Activated T-cell treated with anti-CD3 and anti-CD28 coated beads, Interleukin-2, amount 50 U/mL, for 1 hour (primary cell): ENCODE data around the gene WNT8B.

ENCODE experiments used
- DNase-seq: peaks from one replicate; pipeline ENCODE4 v3.0.0-alpha.2; 2020

Gene WNT8B, protein sequence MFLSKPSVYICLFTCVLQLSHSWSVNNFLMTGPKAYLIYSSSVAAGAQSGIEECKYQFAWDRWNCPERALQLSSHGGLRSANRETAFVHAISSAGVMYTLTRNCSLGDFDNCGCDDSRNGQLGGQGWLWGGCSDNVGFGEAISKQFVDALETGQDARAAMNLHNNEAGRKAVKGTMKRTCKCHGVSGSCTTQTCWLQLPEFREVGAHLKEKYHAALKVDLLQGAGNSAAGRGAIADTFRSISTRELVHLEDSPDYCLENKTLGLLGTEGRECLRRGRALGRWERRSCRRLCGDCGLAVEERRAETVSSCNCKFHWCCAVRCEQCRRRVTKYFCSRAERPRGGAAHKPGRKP

DNA sequence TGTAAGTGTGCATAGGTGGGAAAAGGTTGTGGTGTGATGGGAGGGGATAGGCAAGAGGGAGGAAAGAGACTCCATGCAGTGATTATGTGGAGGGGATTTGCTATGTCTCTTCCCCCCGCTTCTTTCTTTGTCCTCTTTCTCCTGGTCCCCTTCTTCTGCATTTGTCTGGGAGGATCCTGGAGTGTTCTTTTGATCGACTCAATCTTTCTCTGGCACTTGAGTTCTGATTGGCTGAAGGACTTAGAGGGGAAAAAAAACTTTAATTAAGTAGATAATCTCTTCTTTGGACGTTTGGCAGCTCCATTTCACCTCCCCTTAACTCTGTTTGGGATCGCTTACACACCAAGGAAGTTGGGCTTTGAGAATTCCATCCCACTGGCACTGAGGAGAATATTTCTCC, at the start of gene WNT8B:
TSS of gene WNT8B (plus strand) at position 301 of the 400 bp plus-strand sequence. CDS start 160 bp downstream, outside the sequence.
- DNase-seq: no peak

DNA sequence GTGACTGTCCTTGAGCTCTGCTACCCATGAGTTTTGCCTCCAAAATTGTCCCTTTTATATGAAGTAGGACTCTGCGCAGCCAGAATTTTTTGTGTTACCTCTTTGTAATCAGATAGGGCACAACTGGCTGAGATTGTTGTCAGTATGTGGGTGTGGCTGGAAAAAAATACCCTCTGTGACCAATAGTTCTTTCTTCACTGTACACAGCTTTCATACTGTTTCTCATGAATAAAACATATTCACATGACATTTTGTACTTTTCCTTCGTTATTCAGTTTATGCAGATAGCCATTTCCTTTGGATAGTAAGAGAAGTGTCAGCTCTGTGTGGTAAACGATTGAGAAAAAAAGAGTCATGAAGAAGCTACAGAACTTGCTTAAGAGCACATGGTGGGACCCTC, 49.6 kb upstream of the WNT8B start:
- no peak for DNase-seq

DNA sequence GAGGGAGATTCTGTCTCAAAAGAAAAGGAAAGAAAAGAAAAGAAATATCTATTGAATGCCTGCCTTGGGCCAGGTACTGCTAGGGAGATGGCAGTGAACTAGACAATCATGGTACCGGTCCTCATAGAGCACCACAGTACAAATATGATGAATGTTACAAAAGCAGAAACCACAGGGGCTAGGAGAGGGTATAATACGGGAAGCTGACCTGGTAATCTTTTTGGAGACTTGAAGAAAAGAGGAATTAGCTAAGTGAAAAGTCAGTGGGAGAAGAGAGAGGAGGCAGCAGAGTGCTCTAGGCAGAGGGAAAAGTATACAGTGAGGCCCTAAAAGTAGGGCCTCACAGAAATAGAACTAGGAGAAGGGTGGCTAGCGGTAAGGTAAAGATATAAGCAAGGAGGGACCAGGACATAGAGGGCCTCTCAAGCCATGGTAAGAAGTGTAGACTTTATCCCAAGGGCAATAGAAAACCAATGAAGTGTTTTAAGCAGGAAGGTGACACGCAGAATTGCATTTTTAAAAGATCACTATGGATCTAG, 42.8 kb upstream of the WNT8B start:
- no peak for DNase-seq

DNA sequence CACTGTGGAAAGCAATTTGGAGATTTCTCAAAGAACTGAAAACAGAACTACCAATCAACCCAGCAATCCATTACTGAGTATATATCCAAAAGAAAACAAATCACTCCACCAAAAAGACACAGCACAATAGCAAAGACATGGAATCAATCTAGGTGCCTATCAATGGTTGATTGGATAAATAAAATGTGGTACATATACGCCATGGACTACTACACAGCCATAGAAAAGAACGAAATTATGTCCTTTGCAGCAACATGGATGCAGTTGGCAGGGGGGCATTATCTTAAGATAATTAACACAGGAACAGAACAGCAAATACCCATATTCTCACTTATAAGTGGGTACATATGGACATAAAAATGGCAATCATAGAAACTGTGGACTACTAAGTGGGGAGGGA, 35.4 kb upstream of the WNT8B start:
- DNase-seq: no peak

- DNase-seq: peak; percentile 93
Measured at GRCh38 chr10:100433253-100434240, 29.3 kb upstream of the WNT8B start.

DNA sequence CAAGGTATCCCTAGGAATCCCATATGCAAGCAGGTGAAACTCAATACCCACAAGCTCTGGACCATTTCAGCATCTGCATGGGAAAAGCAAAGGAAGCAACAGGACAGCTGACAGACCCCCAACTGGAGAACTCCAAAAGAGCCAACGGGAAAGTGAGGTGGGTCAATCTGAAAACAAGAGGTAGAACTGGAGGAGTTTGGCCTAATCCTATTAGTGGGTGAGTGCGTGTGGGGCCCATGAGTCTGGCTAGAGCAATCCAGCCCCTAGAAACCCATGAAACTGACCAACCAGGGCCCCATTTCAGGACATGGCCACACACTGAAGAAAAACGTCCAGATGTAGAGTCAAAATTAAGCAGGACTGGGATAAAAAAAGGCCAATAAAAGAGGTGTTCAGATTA, 26.6 kb upstream of the WNT8B start:
- DNase-seq: no peak

DNA sequence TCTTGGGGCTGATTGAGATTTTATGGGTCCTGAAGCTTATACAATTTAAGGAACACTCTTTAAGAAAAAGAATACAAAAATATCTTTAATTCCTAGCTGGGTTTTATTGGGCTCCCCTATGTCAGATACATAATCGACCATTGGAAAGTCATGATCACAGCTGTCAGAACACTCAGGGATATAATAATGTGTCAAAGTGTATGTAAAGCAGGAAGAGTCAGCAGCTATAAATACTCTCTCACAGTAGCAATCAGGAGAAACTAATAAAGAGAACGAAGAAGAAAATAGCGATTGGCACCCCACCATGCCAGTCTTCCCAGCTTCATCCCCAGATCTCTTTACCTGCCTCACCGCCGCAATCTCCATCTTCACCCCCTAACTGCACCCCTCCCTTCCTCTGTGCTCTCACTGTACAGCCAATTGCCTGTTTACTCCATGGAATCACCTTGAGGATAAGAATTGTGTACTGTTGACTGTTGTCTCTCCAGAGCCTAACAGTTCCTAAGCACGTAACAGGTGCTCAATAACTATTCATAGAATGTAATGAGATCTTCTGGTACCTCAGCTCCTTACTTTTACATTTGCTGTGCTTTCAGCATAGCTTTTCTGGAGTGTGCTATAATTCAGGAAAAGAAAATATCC, 24.0 kb upstream of the WNT8B start:
- no peak for DNase-seq

GRCh38 chr10:100442548-100442947, 20.3 kb upstream of the WNT8B start:
- DNase-seq: no peak

GRCh38 chr10:100446130-100446761, 16.6 kb upstream of the WNT8B start:
- DNase-seq: no peak

GRCh38 chr10:100447663-100448062, 15.1 kb upstream of the WNT8B start:
- no peak for DNase-seq

DNA sequence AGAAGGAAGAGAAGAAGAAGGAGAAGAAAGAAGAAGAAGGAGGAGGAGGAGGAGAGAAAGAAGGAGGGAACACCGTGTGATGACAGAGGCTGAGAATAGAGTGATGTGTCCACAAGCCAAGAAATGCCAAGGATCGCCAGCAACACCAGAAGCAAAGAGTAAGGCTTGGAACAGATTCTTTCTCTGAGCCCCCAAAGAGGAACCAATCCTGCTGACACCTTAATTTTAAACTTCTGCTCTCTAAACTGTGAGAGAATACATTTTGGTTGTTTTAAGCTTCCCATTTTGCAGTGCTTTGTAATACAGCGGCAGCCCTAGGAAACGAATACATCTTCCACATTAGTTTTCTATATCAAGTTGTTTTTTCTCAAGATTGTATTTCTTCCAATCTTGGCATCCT, 13.9 kb upstream of the WNT8B start:
- DNase-seq: no peak

GRCh38 chr10:100468322-100468721, 5.5 kb downstream of the WNT8B start:
- DNase-seq: no peak

GRCh38 chr10:100468978-100469377, 6.2 kb downstream of the WNT8B start:
- no peak for DNase-seq

DNA sequence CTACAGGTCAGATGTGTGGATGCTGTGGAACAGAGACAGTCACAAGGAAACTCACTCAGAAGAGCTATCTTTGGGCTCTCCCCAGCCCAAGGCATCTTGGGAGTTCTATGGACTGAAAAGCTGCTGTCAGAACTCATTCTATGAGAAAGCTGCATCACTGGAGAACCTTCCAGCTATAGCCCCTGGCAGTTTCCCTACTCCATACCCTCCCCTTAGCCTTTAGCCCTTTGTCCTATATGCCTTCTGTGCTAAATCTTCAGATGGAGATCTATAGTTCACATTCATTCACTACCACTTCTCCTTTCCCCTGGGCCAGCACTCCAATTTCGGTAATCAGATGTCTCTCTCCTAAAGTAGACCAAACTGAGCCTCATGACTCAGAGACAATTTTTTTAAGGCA, 6.9 kb downstream of the WNT8B start:
- DNase-seq: no peak

DNA sequence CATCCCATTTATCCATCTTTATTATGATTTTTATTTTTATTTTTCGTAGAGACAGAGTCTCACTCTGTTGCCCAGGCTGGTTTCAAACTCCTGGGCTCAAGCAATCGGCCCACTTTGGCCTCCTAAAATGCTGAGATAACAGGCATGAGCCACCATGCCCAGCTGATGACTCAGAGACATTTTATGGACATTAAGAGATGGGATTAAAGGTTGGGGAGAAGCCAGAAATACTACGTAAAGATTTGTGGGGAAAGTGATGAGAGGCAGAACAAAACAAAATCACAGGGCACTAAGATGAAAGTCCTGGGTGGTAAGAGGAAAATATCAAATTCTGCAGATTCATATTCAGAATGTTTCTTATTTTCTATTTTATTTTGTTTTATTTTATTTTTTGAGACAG, 7.6 kb downstream of the WNT8B start:
- no peak for DNase-seq

- no peak for DNase-seq
Measured at GRCh38 chr10:100477970-100478369, 15.2 kb downstream of the WNT8B start.

DNA sequence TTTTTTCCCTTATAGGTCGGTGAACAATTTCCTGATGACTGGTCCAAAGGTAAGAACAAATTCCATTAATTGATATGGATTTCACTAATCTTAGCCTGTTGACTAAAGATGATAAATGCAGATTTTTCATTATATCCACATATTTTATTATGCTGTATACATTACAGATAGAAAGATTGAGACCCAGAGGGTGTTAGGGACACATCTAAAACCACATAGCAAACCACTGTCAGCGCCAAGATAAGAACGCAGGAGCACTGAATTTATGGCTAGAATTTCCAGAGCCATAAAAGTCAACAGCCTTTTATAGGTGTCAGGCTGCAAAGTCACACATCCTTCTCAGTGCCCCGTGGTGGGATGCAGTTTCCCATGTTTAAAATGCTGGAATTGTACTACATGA, 16.2 kb downstream of the WNT8B start:
- DNase-seq: no peak

DNA sequence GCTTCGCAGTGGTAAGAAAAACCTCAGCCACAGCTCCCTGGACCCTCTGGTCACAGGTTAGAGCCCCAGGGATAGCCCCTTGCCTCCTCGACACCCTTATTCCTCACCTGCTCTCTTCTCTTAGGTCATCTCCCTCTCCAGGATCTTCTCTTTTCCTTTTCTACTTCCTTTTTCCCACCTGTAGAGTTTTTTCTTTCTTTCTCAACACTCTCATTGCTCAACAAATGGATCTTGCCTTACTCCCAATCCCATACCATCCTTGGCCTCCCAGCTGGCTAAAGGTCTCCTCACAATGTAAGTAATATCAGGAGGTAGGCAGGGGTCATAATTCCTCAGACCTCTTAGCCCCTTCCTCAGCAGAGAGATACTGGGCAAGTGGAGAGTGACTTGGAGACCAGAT, 17.2 kb downstream of the WNT8B start:
- no peak for DNase-seq

DNA sequence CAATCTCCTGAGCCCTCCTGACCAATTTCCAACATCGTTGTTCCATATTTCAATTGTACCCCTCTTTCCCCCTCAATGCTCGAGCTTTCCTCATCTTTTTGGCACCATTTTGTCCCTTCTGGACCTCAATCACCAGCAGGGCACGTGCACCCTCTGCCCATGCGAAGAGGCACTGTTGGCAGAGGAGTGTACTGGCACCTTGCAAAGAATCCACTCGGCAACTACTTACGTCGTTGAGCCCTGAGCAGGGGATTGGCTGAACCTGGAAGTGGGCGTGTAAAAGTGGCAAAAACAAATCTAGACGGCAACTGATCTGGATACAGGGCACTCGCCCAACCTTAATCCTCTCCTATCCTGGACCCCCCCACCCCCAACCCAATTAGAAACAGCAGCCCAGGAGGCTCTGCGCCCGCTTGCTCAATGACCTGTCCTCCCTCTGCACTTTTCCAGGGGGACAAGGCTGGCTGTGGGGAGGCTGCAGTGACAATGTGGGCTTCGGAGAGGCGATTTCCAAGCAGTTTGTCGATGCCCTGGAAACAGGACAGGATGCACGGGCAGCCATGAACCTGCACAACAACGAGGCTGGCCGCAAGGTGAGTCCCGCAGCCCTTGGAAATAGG, 18.8 kb downstream of the WNT8B start:
- DNase-seq: peak; percentile 99

DNA sequence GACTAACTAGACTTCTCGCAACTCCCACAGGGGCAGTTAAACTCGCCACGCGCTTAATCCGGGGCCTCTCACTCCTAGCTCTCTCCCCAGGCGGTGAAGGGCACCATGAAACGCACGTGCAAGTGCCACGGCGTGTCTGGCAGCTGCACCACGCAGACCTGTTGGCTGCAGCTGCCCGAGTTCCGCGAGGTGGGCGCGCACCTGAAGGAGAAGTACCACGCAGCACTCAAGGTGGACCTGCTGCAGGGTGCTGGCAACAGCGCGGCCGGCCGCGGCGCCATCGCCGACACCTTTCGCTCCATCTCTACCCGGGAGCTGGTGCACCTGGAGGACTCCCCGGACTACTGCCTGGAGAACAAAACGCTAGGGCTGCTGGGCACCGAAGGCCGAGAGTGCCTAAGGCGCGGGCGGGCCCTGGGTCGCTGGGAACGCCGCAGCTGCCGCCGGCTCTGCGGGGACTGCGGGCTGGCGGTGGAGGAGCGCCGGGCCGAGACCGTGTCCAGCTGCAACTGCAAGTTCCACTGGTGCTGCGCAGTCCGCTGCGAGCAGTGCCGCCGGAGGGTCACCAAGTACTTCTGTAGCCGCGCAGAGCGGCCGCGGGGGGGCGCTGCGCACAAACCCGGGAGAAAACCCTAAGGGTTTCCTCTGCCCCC, 19.5 kb downstream of the WNT8B start:
- peak; percentile 76 for DNase-seq

DNA sequence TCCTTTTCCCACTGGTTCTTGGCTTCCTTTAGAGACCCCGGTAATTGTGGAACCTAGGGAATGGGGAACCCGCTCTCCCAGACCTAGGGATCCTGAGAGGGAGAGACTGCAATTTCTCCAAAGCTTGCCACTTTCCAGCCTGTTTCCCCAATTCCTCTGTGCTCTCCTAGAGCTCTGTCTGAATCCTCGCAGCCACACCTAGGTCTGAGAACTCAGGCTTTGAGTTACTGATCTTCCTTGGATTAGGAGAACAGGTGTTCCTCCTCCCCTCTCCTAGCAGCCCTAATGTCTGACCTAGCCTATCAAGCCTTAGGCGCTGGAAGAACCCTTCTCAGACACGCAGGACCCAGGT, 20.0 kb downstream of the WNT8B start:
- no peak for DNase-seq
